ENCODE measurements around the gene AK4.
"Not testable (repeated sequence)": the region's sequence is repeated elsewhere in the genome, so short reads cannot be mapped to it uniquely, and the experiment has no call there.

Gene AK4

DNA sequence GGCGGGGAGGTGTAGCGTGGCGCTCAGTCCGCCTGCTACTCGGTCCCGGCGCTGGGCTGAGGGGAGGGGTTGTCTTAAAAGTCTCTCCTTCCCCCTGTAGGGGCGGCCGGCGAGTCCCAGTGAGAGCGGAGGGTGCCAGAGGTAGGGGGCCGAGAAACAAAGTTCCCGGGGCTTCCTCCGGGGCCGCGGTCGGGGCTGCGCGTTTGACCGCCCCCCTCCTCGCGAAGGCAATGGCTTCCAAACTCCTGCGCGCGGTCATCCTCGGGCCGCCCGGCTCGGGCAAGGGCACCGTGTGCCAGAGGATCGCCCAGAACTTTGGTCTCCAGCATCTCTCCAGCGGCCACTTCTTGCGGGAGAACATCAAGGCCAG, at the start of gene AK4:
Gene AK4 (plus strand): TSS at position 26 of the 370 bp plus-strand sequence. CDS start 205 bp downstream, at position 231.
- DNase-seq (ENCODE audit: low read depth, low spot score) = not testable (repeated sequence)

GRCh38 chr1:65103807-65104206, 44.2 kb upstream of the AK4 start:
- DNase-seq (ENCODE audit: low read depth, low spot score) = no peak

GRCh38 chr1:65104854-65105534, 43.0 kb upstream of the AK4 start:
- DNase-seq (ENCODE audit: low read depth, low spot score) = no peak

GRCh38 chr1:65105596-65105995, 42.4 kb upstream of the AK4 start:
- no peak for DNase-seq (ENCODE audit: low read depth, low spot score)

DNA sequence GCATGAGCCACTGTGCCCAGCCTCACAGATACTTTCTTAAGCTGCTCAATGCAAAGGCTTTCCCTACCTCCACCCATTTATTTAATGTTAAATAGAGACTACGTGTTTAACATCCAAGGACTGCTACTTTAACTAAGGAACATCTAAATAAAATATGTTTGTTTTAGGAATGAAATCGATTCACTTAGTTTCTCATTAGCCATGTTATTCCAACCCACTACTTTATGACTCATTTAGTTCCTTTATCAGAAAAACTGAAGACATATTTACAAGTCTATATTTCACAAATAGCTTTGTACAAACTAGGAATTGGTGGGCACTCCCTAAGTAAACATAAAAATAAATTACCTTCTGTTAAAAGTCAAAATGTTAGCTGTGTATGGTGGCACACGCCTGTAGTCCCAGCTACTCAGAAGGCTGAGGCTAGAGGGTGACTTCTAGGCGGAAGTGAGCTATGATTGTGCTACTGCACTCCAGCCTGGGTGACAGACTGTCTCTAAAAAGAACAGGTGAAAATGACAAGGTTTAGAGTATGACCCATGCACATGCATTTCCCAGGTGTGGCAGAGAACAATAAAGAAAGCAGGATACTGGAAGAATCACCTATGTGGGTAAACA, 39.9 kb upstream of the AK4 start:
- no peak for DNase-seq (ENCODE audit: low read depth, low spot score)

DNA sequence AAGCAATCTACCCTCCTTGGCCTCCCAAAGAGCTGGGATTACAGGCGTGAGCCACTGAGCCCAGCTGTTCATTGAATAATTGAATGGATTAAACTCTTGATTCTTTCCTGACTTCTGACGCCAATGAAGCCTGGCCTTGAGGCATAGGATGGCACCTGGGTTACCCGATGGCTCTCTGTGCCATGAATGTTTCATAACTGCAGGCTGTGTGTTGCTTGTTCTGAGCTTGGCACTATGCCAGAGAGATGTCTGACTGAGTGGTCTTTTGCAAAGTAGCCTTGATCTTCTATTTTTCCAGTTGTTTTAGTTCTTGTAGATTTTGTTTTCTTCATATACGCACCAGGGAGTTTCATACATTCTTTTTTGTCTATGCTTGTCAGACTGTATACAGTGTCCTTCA, 38.5 kb upstream of the AK4 start:
- DNase-seq (ENCODE audit: low read depth, low spot score) = no peak

DNA sequence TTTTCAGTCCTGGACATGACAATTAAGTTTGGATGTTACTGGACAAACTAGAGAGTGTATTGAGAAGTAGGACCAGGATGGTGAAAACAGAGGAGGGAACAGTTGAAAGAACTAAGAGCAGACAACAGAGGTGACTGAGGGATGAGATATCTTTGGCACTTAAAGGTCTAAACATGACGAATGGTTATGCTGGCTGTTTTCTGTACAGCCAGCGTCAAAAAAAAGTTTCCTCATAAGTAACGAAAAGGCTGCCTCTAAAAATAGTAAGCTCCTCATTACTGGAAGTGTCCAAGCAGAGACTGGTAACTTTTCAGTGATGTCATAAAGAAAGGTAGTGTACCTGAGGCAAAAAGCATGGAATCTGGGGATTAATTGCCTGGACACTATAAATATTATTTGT, 35.2 kb upstream of the AK4 start:
- DNase-seq (ENCODE audit: low read depth, low spot score) = no peak

DNA sequence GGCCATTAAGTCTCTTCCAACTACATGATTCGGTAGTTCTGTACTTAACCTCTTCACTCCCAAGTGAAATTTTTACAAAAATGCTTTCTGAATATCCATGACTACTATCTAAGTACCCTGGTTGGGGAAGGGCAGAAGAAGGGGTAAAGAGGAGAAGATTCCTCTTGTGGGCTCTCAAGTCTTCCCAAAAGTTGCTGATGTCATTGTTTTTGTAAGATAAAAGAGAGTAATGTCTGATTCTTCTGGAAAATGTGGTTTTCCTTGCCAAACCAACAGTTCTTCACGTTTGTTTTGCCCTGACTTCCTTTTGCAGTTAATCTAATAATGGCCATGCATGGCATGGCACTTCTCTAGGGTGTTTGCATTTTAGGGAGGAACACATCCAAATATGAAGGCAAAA, 34.7 kb upstream of the AK4 start:
- no peak for DNase-seq (ENCODE audit: low read depth, low spot score)

GRCh38 chr1:65114322-65114721, 33.7 kb upstream of the AK4 start:
- DNase-seq (ENCODE audit: low read depth, low spot score) = no peak

DNA sequence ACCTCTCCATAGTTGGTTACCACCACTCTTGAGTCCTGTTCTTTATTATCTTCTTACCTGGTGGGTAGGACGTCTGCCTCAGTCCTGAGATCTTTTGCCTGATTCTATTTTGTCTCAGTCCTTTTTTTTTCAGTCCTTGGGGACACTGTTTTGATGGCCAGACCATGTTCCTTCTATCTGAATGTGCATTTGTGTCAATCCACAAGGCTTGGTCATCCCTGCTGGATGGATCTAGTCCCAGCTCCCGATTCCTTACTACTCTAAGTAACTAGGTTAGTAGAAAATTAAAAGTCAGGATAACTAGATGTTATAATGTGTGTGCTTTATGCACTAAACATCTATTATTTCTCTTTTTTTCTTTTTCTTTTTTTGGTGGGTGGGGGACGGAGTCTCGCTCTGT, 28.1 kb upstream of the AK4 start:
- DNase-seq (ENCODE audit: low read depth, low spot score) = no peak

DNA sequence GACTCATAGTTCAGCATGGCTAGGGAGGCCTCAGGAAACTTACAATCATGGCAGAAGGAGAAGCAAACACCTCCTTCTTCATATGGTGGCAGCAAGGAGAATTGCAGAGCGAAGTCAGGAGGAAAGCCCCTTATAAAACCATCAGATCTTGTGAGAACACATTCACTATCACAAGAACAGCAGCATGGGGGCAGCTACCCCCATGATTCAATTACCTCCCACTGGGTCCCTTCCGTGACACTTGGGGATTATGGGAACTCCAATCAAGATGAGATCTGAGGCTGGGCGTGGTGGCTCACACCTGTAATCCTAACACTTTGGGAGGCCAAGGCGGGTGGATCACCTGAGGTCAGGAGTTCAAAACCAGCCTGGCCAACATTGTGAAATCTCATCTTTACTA, 18.9 kb upstream of the AK4 start:
- DNase-seq (ENCODE audit: low read depth, low spot score) = not testable (repeated sequence)

- no peak for DNase-seq (ENCODE audit: low read depth, low spot score)
These were observed 9.5 kb upstream of the AK4 start for GRCh38 chr1:65138524-65138923.

DNA sequence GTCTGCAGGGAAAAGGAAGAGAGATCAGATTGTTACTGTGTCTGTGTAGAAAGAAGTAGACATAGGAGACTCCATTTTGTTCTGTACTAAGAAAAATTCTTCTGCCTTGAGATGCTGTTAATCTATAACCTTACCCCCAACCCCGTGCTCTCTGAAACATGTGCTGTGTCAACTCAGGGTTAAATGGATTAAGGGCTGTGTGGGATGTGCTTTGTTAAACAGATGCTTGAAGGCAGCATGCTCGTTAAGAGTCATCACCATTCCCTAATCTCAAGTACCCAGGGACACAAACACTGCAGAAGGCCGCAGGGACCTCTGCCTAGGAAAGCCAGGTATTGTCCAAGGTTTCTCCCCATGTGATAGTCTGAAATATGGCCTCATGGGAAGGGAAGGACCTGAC, 8.2 kb upstream of the AK4 start:
- not testable (repeated sequence) for DNase-seq (ENCODE audit: low read depth, low spot score)

DNA sequence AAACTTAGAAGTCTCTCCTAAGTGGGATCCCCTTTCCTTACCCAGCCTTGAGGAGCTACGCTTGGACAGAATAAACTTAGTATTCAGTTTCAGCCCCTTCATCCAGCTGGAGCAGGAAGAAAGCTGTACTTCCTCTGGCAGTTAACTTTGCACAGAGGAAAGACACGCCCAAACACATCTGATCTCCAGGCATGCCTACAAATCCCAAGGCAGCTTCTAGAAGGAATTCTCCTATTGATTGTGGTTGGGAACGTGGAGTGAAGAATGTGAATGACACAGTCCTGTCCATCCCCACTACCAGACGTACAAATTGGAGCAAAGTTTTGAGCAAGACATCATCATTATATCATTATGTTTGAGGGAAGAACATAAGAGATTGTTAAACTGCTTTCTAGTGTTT, 6.6 kb upstream of the AK4 start:
- no peak for DNase-seq (ENCODE audit: low read depth, low spot score)

- no peak for DNase-seq (ENCODE audit: low read depth, low spot score)
These were observed 6.1 kb upstream of the AK4 start for GRCh38 chr1:65141918-65142317.

- DNase-seq (ENCODE audit: low read depth, low spot score) = not testable (repeated sequence)
These were observed 4.8 kb upstream of the AK4 start for GRCh38 chr1:65143112-65143658.

DNA sequence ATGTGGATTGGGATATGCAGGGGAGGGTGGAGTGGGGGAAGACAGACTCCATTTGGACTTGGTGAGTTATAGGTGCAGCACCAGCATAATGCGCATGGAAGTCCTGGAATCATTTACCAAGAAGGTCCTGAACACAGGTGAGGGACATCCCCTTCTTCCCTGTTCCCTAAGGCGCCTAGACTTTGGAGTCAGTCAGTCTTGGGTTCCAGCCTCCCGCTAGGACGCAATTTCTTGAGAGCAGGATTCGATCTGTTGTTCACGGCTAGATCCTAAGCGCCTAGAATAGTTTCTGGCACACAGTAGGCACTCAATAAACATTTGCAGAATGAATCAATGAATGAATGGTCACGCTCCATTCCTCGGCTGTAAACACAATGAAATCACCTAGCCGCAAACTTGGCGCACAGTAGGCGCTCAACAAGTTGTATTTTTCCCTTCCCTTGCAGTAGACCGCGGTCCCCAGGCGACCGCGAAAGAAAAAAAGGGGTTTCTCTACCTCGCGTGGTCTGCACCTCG, 1.0 kb upstream of the AK4 start:
- no peak for DNase-seq (ENCODE audit: low read depth, low spot score)

DNA sequence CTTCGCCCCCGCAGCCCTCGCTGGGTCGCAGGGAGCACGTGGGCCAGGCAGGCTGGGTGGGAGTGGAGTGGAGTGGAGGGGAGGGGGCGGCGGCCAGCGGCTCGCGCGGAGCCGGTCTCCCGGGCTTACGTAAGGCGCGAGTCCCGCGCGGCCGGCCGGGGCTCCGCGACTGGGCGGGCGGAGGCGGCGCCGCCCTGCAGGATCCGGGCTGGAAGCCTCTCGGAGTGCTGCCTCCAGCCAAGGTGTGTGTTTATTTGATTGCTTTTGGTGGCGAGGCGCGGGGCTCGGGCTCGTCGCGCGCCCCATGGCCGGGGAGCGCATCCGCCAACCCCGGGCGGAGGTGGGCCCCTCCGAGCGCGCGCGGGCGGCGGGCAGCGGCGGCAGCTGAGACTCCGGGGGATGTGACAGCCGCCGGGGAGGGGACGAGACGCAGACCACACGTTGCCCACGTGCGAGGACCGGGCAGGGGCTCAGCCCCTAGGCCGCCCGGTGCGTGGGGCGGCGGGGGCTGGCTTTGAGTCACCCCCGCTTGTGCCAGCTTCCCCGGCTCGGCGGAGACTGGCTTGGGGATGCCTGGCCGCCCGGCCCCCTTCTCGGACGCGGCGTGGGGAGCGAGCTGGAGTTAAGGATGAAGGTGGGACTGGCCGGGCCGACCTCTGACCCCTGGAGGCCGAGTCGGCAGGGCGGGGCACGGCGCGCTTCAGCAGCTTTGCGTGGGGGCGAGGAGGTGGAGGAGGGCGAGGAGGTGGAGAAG, 402 bp upstream of the AK4 start:
- DNase-seq (ENCODE audit: low read depth, low spot score) = no peak

- no peak for DNase-seq (ENCODE audit: low read depth, low spot score)
These were observed 746 bp downstream of the AK4 start for GRCh38 chr1:65148548-65149350.

- DNase-seq (ENCODE audit: low read depth, low spot score) = no peak
These were observed 1.5 kb downstream of the AK4 start for GRCh38 chr1:65149351-65150107.

DNA sequence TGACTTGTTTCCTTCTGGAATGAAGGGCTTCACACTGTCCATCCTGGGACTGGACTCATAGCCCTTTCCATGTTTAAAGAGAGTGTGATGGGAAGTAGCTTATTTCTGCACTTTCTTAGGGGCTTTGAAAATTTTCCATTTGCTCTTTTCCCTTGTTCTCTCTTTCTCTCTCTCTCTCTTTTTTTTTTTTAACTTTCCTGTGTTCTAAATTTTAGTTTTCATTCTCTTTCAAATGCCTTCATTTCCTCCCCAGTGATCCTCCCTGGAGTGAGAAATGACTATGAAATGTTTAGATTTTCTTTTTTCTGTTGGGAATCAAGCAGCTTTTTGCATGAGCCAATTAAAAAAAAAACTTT, 2.1 kb downstream of the AK4 start:
- DNase-seq (ENCODE audit: low read depth, low spot score) = no peak

Data from activated CD4-positive, CD25-positive, alpha-beta regulatory T cell treated with anti-CD3 and anti-CD28 coated beads, Interleukin-2, amount 50 U/mL, for 16 hours (primary cell).